Measurements from ENCODE around the gene SPOP. TPM values are rescaled to one million over a fixed set of nuclear protein-coding genes. Genes with fewer than 3 reads are reported as not detected.
A peak's percentile ranks its signal among the peaks of the same experiment; 100 is the strongest.
"Not testable (repeated sequence)": the region's sequence is repeated elsewhere in the genome, so short reads cannot be mapped to it uniquely, and the experiment has no call there.

Gene SPOP
- total RNA-seq, 1 donor from 2014 or later = 144 TPM

- no peak for DNase-seq
Measured at GRCh38 chr17:49570540-49571242, 107.2 kb downstream of the SPOP start.

- not testable (repeated sequence) for DNase-seq
Measured at GRCh38 chr17:49568695-49569047, 109.2 kb downstream of the SPOP start.

GRCh38 chr17:49567871-49568694, 109.8 kb downstream of the SPOP start:
- DNase-seq = peak; percentile 91

DNA sequence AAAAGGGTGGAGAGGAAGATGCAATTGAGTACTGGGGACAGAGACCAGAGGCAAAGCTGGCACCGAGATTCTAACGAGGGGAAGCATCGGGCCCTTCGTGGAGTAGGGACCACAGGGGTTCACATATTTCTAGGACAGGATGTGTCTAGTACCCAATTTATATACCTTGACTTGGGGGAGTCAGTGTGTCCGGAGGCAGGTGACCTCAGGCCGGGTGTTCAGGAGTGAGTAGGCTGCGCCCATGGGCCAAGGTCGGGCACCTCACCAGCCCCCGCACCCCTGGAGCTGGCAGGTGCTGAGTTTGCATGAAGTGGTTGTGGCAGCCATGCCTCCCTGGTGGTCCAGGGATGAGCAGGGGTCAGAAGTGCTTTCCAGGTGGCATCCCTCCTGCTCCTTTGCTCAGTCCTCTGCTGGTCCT, 110.8 kb downstream of the SPOP start:
- no peak for DNase-seq

DNA sequence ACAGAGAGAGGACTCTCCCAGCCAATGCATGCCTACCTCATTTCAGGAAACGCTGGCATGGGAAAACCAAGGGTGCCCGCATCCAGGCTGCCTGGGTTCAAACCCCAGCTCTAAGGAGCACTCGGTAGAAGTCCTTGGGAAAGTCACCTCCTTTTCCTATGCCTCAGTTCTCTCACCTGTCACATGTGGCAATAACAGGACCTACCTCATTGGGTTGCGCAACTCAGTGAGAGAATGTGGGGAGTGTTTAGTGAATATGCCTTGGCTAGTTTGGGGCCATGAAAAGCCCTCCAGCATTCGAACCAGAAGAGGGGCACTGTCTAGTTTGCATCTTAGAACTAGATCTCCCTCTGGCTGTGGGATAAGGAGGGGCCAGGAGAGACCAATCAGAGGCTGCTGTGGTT, 111.2 kb downstream of the SPOP start:
- no peak for DNase-seq

DNA sequence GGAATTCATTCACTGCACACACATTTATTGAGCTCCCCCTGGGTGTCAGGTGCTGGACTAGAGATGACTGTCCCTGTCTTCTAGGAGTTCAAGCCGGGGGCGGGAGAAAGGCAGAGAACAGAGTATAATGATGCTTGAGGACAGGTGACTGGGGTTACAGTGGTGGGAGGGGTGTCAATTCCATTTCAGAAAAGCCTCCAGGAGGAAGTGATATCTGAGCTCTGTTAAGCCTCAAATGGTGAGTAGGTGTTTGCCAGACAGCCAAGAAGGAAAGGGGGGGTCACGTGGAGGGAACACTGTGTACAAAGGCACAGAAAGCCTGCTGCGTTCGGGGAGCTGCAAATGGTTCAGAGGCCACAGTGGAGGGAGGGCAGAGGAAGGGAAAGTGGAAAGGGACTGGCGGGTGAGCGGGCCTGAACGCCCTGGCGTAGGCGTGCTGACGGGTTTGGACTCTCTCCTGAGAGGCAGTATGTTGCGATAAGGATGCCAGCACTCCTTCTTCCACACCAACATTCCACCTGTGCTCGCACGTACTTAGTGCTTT, 111.9 kb downstream of the SPOP start:
- peak; percentile 48 for DNase-seq

DNA sequence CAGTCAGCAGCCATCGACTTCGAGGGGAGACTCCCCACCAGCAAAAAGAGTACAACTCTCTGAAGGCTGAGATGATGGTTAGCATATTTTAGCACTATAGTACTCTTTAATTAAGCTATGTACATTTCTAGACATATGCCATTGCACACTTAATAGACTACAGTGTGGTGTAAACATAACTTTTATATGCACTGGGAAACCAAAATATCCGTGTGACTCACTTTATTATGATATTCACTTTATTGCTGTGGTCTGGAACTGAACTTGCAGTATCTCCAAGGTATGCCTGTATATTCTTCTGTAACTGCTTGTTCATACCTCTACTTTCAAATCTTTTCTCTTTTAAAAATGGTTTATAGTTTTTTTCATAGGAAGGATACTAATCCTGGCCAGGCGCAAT, 113.3 kb downstream of the SPOP start:
- no peak for DNase-seq

DNA sequence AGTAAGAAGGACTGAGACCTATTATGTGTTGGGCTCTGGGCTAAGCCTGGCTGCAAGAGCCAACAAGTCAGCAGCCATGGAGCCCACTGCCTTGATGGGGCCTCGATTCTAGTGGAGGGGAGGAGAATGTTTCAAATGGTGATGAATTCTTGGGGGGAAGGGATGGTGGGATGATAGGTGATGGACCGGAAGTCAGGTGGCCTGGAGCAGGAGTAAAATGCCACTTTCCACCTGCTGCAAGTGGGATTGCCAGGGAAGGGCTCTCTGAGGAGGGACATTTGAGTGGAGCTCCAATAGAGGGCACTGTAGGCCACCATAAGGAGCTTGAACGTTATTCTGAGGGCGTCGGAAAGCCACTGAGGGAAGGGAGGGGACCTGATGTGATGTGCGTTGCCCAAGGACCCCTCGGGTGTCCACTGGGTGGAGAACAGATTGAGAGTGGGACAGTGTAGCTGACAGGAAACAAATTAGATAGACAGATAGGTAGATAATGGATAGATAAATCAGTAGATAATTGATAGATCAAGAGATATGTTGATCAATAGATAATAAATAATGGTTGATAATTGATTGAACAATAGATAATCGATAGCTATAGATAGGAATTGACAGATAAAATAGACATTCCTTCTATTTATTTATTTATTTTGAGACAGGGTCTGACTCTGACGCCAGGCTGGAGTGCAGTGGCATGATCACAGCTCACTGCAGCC, 120.4 kb downstream of the SPOP start:
- peak; percentile 81 for DNase-seq

GRCh38 chr17:49556223-49556943, 121.5 kb downstream of the SPOP start:
- DNase-seq = peak; percentile 82

DNA sequence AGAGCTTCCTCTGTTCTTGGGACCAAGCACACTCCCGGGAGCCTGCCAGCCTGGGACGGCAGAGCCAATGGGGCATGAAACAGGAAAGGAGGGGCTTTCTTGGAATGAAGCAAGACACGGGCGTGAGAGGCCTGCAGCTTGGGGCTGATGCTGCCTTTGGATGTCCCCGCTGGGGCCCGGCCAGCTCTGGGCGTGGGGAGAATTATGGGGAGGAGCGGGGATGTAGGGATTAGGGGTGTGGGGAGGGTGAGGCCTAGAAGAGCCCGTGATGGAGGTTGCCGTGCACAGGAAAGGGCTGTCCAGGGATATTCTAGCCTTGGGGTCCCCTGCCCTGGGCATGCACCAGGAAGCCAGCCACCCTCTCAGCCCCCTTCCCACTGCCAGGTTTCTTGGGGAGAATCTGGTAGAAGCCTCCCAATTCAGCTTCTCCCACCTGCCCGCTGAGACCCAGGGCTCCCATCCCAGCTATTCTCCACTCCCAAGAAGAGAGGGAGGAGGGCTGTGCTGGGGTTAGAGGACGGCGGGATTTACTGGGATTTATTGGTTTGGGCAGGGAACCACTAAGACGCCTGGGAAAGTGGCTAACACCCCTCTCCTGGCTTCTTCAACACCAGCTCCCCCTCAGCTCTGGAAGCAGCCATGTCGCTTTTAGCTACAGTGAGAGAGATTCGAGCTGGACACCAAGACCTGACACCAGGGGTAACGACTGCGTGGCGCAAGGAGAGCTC, 122.2 kb downstream of the SPOP start:
- DNase-seq = no peak

- no peak for DNase-seq
Measured at GRCh38 chr17:49554694-49555494, 123.0 kb downstream of the SPOP start.

- DNase-seq = no peak
Measured at GRCh38 chr17:49553676-49554335, 124.1 kb downstream of the SPOP start.

- DNase-seq = no peak
Measured at GRCh38 chr17:49552070-49552751, 125.7 kb downstream of the SPOP start.

GRCh38 chr17:49551221-49552069, 126.5 kb downstream of the SPOP start:
- DNase-seq = no peak

DNA sequence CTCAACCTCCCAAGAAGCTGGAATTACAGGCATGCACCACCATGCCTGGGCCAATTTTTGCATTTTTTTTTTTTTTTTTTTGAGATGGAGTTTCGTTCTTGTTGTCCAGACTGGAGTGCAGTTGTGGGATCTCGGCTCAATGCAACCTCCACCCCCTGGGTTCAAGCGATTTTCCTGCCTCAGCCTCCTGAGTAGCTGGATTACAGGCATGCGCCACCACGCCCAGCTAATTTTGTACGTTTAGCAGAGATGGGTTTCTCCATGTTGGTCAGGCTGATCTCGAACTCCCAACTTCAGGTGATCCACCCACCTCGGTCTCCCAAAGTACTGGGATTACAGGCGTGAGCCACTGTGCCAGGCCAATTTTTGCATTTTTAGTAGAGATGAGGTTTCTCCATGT, 127.1 kb downstream of the SPOP start:
- not testable (repeated sequence) for DNase-seq

- DNase-seq = no peak
Measured at GRCh38 chr17:49549691-49550678, 127.9 kb downstream of the SPOP start.

DNA sequence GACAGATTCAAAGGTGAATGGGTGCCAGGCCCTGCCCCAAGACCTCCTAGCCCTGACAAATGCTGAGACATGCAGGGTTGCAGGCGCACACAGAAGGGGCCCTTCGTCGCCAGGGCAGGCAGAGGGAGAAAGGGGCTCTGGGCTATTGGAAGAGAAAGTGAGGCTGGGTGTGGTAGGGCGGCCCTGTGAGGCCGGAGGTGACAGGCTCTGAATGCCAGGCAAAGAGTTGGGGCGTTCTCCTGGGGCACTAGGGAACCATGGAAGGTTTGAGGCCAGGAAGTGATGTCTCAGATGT, 128.6 kb downstream of the SPOP start:
- no peak for DNase-seq
